NCI-H2107 treated with DMSO at 0.1 percent for 48 hours (cell line): ENCODE data around the gene QTRT2.
A peak's percentile ranks its signal among the peaks of the same experiment; 100 is the strongest.

Experiments used
- DNase-seq: peaks from one replicate; lab custom pipeline; 2025; ENCODE audit not compliant: unreplicated experiment; lab: John Stamatoyannopoulos, UW

Gene QTRT2

GRCh38 chr3:114056130-114057010 is at the start of gene QTRT2, which contains the start of gene CCDC191:
TSS of gene QTRT2 (plus strand) at chr3:114056737. CDS start at chr3:114065258, 8,521 bp downstream.
TSS of gene CCDC191 (minus strand) at chr3:114056526. CDS start at chr3:114056466, 60 bp downstream.
- peak; percentile 98 for DNase-seq

GRCh38 chr3:114011059-114011797 is 45.3 kb upstream of the QTRT2 start:
- DNase-seq = no peak

- no peak for DNase-seq
Measured at GRCh38 chr3:114014211-114014610, 42.3 kb upstream of the QTRT2 start.

GRCh38 chr3:114019486-114019885 is 37.1 kb upstream of the QTRT2 start:
- no peak for DNase-seq

- DNase-seq = no peak
Measured at GRCh38 chr3:114020907-114021306, 35.6 kb upstream of the QTRT2 start.

- no peak for DNase-seq
Measured at GRCh38 chr3:114022145-114022802, 34.3 kb upstream of the QTRT2 start.

- DNase-seq = no peak
Measured at GRCh38 chr3:114025451-114025850, 31.1 kb upstream of the QTRT2 start.

- DNase-seq = no peak
Measured at GRCh38 chr3:114026331-114026730, 30.2 kb upstream of the QTRT2 start.

- DNase-seq = no peak
Measured at GRCh38 chr3:114033721-114034120, 22.8 kb upstream of the QTRT2 start.

GRCh38 chr3:114034211-114034610 is 22.3 kb upstream of the QTRT2 start:
- DNase-seq = no peak

- no peak for DNase-seq
Measured at GRCh38 chr3:114034787-114035545, 21.6 kb upstream of the QTRT2 start.

GRCh38 chr3:114035896-114036295 is 20.6 kb upstream of the QTRT2 start:
- no peak for DNase-seq

GRCh38 chr3:114043205-114043604 is 13.3 kb upstream of the QTRT2 start:
- no peak for DNase-seq

- DNase-seq = no peak
Measured at GRCh38 chr3:114052216-114052615, 4.3 kb upstream of the QTRT2 start.

- DNase-seq = no peak
Measured at GRCh38 chr3:114057011-114057347, 442 bp downstream of the QTRT2 start.

GRCh38 chr3:114058646-114059045 is 2.1 kb downstream of the QTRT2 start:
- DNase-seq = no peak

GRCh38 chr3:114060906-114061655 is 4.5 kb downstream of the QTRT2 start:
- no peak for DNase-seq

- no peak for DNase-seq
Measured at GRCh38 chr3:114067804-114068203, 11.3 kb downstream of the QTRT2 start.

- no peak for DNase-seq
Measured at GRCh38 chr3:114068336-114068735, 11.8 kb downstream of the QTRT2 start.

- DNase-seq = no peak
Measured at GRCh38 chr3:114071786-114072185, 15.2 kb downstream of the QTRT2 start.
